Measurements from ENCODE around the gene CNIH1.
A peak's percentile ranks its signal among the peaks of the same experiment; 100 is the strongest.

Gene CNIH1

GRCh38 chr14:54440873-54441868 is at the start of gene CNIH1:
Gene CNIH1, minus strand, starts transcription at chr14:54441374. Its CDS starts 47 bp downstream, at chr14:54441327.
- peak; percentile 83 to 95 for DNase-seq

- no peak for DNase-seq
Observed at GRCh38 chr14:54490445-54491175, 49.4 kb upstream of the CNIH1 start.

GRCh38 chr14:54489731-54490444 is 48.7 kb upstream of the CNIH1 start:
- peak in 1 of 2 experiments; percentile 4 for DNase-seq

DNA sequence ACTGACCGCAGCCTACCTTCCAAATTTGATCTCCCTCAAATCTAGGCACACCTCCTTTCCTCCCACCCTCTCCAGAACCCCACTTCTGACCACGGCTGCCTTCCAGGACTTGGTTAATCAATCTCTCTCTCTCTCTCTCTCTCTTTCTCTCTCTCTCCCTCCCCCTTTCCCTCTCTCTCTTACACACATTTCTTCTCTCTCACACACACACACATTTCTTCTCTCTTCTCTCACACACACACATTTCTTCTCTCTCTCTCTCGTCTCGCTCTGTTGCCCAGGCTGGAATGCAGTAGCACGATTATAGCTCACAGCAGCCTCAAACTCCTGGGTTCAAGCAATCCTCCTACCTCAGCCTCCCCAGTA is 48.1 kb upstream of the CNIH1 start:
- no peak for DNase-seq

GRCh38 chr14:54488646-54489317 is 47.6 kb upstream of the CNIH1 start, which contains the start of gene GMFB:
Gene GMFB, minus strand, starts transcription at chr14:54488980. Its CDS starts 53 bp downstream, at chr14:54488927.
- DNase-seq = peak; percentile 75 to 91

- DNase-seq = peak; percentile 54 to 77
Observed at GRCh38 chr14:54488318-54488645, 47.1 kb upstream of the CNIH1 start.

DNA sequence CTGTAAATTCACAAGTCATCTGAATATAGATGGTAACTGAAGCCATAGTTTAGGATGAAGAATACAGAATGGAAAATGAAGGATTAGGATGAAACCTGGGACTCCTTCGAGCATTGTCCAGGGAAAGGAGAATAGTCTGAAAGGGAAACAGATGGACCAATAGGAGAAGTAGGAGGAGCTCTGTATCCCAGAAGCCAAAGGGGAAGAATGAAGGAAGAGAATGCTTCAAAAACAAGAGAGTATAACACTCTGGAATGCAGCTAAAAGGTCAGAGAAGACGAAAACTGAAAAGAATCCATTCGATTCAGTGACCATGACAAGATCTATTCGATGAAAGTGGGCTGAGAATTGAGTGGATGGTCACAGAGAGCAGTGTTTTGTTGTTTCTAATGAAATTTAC is 46.6 kb upstream of the CNIH1 start:
- DNase-seq = peak; percentile 7

GRCh38 chr14:54486685-54487084 is 45.5 kb upstream of the CNIH1 start:
- no peak for DNase-seq

DNA sequence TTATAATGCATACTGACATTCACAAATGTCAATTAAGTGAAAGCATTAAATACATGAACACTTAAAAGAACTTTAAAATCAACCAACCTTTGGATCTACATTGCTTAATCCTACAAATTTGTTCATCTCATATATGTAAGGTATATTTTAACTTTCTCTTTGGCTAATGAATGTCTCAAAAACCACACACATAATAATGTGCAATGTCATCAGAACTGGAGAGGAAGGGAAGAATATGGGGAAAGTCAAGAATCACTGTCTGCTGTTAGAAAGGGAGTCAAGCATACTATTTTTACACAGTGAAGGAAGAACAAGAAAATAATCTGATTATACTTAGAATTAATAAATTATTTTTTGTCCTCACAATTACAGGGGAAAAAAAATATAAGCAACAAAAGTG is 42.7 kb upstream of the CNIH1 start:
- no peak for DNase-seq

DNA sequence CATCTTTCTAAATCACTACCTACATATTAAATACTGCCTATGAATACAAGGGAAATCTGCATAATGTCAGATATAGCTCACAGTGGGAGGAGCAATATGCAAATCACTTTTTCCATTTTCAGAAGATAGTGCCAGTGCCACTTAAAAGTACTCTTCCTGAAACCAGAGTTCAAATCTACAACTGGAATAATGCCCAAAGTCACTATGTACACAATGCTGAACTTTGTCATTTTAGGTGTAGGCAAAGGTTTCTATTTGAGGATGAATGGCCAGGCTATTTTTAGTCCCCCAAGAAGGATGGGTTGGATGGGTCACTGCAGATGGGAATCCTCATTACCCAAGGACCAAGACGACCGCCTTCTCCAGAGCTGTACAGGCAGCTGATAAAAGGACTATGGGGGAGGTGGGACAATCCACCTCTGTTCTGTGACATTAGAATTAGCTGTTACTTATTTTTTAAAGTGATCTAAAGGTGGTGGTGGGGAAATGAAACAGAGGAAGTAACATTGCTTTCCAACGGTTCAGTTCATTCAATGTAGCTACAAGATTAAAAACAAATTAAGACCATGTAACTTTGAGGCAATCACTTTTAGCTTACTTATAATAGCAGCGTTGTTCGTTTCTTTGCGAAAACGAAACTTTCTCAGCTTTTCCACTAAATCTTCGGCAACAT is 42.0 kb upstream of the CNIH1 start:
- DNase-seq = no peak

- no peak for DNase-seq
Observed at GRCh38 chr14:54481695-54482094, 40.5 kb upstream of the CNIH1 start.

GRCh38 chr14:54480830-54481562 is 39.8 kb upstream of the CNIH1 start:
- no peak for DNase-seq

DNA sequence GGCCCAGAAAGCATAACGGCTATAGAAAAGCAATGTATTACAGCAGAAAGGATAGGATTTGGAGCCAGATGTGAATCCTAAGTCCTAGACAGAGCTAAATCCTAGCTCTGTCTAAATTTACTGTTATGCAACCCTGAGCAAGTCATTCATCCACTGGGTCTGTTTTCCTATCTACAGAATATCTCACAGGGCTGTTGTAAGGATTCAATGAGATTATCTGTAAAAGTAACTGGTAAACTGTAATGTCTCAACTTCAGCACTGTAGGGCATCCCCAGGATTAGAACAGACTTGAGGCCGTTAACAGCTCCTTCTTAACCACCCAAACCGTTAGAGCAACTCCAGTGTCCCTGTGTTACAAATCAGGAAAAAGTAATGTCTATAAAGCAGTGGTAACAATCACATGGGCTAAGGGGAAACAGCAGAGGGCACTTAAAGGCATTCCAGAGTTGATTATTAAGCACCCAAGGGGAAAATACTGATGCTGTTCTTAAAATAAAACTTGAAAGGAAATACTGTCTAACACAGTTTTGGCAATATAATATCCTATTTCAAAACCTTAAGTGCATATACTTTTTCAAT is 37.6 kb upstream of the CNIH1 start:
- no peak for DNase-seq

GRCh38 chr14:54475911-54476310 is 34.7 kb upstream of the CNIH1 start:
- no peak for DNase-seq

DNA sequence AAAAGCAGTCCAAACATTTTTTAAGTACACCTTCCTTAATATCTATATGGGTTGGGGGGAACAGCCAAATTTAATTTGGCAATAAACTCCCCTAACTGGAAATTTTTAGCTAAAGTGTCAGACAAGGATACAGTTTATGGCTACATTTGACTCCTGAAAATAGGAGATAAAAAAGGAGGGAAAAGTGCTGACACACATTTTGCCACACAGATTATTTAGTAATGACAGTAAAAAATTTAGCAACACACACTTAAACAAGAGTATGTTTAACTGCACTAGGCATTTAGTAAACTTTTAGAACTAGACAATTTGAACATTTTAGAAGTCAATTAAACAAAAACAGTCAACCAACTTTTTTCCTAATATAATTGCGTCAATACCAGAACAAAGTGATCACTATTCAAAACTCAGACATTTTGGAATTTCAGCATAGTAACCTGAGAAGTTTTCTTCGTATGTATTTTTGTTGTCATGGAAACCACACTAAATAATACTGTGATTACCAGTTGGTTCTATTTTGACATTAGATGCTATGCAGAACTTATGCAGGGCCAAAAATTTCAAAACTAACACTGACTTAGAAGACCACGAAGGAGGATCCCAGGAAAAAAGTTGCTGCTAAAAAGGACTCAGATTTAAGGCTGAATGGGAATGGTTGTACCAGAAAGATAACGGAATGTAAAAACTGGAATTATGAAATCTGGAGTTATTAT is 34.2 kb upstream of the CNIH1 start:
- DNase-seq = no peak

- DNase-seq = no peak
Observed at GRCh38 chr14:54474232-54474793, 33.1 kb upstream of the CNIH1 start.

DNA sequence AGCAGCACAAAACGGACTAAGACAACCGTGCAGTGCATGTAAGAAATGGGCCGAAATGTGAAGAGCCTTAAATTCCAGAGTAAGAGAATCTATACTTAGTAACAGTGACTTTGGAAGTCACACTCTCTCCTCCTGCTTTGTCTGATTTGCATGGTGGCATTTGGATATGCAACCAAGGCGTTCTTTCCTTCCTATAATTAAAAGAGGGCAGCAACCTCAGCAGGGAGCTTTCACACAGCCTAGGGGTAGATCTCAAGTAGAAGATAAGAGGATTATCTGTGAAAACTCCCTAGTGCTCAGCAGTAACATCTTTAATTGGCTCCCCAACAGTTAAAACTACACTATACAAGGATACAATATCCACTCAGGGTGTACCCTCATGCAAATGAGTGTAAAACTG is 31.1 kb upstream of the CNIH1 start:
- DNase-seq = peak; percentile 63 to 66

DNA sequence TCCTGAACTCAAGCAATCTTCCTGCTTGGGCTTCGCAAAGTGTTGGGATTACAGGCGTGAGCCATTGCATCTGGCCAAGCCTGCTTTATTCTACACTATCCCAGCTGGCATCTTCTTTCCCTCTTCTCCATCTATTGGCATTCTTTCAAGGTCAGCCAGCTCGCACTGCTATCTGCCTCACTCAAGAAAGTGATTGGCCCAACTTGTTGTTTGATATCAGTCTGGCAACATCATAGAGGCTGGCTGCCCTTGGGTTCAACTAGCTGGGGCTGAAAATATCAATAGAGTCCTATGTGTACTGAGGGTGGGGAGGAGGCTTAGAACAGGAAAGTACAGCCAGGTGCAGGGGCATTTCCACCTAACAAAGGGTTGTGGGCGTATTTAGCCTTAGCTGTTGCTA is 30.5 kb upstream of the CNIH1 start:
- no peak for DNase-seq

- no peak for DNase-seq
Observed at GRCh38 chr14:54470701-54471100, 29.5 kb upstream of the CNIH1 start.

DNA sequence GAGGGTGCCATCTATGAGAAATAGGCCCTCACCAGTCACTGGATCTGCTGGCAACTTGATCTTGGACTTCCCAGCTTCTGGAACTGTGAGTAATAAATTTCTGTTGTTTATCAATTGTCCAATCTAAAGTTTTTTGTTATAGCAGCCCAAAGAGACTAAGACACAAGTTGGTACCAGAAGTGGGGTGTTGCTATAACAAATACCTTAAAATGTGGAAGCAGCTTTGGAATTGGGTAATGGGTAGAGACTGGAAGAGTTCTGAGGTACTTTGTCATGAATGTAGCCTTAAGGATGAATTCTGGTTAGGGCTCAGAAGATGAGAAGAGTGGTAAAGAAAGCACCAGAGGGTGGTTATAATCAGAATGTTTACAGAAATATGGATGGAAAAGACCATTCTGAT is 26.1 kb upstream of the CNIH1 start:
- DNase-seq = no peak

Data from NCI-H526 (cell line).